Tibial nerve (tissue), 4 donors: ENCODE results near the gene TFEB.

Source experiments
- EP300 ChIP-seq, 2 donors: sonication (generic); formaldehyde crosslinking; IDR thresholded peaks; one replicate each; pipeline ENCODE4 v1.6.1; 2017; ENCODE audit warnings: antibody characterized with exemption in 2 of 2, mild to moderate bottlenecking in 1 of 2
- TF ChIP-seq, protein P1 (sequence below), 5 experiments: fragments of 200-600 bp in 3 of 5; fragments of 450-650 bp in 2 of 5; sonication (generic) in 3 of 5; IDR thresholded peaks; one replicate each; pipeline ENCODE4 v1.5.1; 2016 to 2019; ENCODE audit warnings: antibody characterized with exemption in 5 of 5, mild to moderate bottlenecking in 3 of 5, moderate library complexity in 2 of 5

DNA sequence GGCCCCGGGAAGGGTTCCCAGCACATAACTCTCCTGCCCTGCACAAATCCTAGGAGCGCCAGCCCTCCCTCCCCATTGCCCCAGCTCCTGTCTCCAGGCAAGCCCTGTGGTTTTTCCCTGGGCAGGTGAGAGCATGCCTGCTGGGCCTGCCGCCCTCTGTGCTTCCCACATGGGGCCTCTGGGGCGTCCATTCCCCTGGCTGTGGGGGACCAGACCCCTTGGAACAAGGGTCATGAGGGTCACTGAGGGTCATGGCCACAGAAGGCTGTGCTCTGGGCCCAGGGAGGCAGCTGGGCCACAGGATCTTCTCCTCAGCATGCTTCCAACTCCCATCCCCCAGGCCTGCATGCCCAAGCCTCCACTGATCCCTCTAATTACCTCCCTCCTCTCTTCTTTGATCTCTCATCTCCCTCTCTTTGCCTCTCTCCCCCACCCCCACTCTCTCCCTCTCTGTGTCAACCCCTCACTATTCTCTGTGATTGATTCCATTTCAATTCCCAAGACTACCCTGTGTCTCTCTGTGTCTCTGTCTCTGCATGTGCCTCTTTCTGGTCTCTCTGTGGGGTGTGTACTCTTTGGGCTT, 91.0 kb downstream of the TFEB start:
- TF ChIP-seq, protein P1, sequence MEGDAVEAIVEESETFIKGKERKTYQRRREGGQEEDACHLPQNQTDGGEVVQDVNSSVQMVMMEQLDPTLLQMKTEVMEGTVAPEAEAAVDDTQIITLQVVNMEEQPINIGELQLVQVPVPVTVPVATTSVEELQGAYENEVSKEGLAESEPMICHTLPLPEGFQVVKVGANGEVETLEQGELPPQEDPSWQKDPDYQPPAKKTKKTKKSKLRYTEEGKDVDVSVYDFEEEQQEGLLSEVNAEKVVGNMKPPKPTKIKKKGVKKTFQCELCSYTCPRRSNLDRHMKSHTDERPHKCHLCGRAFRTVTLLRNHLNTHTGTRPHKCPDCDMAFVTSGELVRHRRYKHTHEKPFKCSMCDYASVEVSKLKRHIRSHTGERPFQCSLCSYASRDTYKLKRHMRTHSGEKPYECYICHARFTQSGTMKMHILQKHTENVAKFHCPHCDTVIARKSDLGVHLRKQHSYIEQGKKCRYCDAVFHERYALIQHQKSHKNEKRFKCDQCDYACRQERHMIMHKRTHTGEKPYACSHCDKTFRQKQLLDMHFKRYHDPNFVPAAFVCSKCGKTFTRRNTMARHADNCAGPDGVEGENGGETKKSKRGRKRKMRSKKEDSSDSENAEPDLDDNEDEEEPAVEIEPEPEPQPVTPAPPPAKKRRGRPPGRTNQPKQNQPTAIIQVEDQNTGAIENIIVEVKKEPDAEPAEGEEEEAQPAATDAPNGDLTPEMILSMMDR (IDR thresholded peaks at IDR 0.05): no peak
- TF ChIP-seq EP300 (IDR thresholded peaks at IDR 0.05): no peak
